ENCODE results near the gene MYH14.
A peak's percentile ranks its signal among the peaks of the same experiment; 100 is the strongest.
"Not testable (repeated sequence)": the region's sequence is repeated elsewhere in the genome, so short reads cannot be mapped to it uniquely, and the experiment has no call there.

The MYH14 gene

DNA sequence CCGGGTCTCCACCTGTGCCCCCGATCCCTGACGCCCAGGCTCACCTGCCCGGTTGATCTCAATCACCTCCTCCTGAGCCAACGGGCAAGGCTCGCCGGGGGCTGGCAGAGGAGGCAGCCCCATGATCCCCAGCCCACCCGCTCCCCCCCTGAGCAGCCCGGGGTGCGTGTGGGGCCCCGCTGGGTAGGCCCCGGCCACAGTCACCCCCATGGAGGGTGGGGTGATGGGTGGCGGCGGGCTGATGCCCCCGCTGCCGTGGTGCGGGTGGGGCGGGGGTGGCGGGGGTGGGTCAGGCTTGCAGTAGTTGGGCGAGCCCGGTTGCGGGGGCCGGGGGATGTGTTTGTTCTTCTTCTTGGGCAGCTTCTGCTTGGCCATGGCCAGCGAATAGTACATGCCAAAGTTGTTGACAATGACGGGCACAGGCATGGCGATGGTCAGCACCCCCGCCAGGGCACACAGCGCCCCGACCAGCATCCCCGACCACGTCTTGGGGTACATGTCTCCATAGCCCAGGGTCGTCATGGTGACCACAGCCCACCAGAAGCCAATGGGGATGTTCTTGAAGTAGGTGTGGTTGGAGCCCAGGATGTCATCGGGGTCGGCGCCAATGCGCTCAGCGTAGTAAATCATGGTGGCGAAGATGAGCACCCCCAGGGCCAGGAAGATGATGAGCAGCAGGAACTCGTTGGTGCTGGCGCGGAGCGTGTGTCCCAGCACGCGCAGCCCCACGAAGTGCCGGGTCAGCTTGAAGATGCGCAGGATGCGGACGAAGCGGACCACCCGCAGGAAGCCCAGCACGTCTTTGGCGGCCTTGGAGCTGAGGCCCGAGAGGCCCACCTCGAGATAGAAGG is 119.7 kb downstream of the MYH14 start:
- DNase-seq = no peak

DNA sequence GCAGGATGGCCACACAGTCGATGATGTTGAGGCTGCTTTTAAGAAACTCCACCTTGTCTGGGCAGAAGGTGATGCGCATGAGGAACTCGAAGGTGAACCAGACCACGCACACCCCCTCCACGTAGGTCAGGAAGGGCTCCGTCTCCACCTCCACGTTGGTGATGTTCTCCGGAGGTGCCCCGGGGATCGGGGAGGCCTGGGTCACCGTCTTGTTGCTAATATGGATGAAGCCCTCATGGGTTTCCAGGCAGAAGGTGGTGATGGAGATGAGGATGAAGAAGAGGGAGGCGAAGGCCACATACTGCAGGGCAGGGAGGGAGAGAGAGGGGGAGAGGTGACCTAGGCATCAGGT is 120.3 kb downstream of the MYH14 start:
- DNase-seq = no peak

DNA sequence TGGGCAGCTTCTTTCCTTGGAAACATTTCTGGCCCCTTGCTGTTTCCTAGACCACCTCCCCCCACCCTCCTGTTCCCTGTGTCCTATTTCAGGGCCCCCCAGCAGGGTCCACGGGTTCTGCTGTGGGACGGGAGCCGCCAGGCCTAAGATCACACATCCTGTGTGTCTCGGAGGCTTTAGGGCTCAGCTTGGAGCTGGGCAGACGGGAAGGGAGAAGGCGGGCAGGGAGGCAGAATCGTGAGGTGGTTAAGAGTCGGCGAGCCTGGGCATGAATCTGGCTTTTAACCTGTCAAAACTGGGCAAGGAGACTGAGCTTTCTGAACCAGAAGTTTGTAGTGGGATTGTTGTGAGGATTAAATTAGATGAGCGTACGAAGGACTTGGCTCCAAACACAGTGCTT is 120.9 kb downstream of the MYH14 start:
- DNase-seq = no peak

DNA sequence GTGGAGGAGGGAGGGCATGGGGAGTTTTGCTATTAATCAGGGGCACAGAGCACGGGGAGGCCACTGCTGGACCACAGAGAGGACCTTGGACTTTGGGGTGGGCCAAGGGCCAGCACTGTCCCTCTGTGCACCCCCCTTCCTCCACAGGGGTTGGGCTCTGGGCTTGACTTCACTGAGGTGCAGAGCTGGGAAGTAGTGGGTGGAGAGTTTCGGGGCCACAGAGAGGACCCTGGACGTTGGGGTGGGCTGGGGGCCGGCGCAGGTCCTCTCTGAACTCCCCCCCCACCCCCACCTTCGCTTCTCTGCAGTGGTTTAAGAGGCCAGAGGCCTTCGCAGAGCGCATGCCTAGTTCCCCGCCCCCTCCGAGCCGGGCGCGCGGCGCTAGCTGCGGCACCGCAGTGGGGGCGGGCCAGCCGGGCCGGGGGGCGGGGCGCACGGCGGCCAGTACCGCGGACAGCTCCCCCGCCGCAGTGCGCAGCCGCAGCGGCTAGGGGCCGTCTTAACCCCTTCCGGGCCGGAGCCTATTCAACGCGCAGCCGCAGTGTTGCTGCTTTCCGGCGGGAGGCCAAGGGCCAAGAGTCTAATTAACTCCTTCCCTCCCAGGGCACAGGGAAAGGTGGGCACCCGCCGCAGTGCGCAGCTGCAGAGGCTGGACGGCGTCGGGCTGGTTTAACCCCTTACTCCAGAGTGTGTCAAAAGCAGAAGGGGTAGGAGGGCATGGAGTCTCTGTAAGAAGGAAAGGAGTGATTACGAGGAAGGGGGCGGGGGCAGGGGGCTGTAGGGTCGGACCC is 122.1 kb downstream of the MYH14 start:
- peak; percentile 58 for DNase-seq

DNA sequence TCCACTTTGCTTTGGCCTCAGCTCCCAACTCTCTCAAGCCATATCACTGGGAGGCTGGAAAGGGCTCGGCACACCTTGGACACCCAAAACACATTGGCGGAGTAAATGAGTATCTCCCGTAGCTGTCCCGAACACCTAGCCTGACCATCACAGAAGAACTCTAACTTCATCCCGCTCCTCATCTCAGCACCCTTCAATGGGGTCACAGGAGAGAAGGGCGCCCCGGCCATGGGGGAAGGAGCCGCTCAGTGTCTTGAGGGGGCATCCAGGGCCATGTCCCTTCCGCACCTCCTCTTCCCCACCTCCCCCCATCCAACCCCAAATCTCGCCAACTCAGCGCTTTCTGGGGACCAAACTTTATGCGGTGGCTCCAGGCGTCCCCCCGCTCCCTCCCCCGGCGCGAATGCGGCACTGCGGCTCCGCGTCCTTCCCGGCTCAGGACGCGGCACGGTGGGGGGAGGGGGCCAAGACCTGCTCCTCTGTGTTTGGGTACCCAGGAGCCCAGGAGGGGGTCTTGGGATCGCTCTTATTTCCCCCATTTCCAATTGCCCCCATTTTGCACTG is 122.8 kb downstream of the MYH14 start:
- no peak for DNase-seq

DNA sequence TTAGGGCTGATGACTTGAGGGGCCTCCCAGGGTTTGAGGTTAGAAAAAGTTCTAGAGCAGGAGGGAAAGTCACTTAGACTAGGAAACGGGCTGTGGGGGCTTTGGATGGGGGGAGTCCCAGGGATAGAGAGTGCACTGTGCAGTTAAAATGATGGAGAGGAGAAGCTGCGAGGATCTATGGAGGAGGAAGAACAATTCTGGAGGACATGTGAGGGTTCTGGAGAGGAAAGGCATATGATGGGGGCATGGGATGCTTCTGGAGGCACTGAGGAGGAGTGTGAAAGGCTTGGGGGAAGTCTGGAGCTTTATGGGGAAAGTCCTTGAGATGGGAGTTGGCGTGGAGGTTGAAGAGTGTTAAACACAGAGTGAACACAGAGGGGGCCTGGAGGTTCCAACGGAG is 123.6 kb downstream of the MYH14 start:
- DNase-seq = no peak

DNA sequence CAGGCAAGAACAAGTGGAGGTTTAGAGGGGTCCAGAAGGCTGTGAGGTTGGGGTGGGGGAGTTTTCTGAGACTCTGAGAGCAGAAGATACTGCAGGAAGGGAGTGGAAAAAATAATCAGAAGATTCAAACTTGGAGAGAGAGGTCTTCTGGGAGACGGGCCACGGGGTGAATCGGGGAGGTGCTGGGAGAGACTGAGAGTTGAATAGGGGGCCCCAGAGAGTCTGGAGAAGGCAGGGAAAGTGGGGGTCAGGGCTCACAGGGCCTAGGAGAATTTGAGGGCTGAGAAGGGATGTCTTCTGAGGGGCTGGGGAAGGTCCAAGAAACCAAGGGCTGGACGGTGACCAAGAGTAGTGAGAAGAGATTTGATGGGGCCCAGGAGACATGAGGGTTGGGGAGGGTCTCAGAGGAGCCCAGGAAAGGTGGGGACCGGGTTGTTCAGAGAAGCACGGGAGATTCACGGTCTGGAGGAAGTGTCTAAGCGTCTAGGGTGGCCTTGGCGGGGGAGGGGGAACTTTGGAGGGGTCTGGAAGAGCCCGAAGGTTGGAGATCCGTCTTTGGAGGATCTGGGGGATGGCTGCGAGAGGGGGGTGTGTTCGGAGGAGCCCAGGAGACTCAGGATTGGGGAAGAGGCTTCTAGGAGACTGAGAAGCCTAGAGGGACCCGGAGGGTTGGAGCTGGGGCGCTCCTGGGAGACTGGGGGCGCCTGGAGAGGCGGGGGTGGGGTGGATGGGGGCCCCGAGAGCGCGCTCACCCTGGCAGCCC is 124.2 kb downstream of the MYH14 start:
- DNase-seq = no peak

DNA sequence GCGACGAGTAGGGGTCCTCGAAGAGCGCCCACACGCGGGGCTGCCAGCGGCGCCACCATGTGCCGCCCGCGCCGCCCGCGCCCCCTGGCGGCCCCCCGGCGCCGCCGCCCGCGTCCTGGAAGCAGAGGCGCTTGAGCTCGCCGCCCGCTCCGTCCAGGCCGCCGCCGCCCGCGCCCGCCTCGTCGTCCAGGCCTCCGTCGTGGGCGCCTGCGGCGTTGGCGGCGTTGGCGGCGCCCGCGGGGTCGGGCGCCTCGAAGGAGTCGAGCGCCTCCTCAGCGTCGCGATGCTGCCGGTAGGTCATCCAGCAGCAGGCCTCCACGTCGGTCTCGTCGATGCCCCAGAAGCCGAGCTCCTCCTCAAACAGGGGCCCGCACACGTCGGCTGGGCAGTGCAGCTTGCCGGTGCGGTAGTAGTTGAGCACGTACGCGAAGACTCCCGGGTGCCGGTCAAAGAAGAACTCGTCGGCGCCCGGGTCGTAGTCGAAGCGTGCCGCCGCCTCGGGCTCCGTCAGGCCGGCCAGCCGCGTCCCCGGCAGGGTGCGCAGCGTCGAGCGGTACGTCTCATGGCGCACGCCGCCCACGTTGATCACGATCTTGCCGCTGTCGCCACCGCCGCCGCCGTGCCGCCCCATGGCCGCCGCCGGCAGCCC is 124.9 kb downstream of the MYH14 start:
- no peak for DNase-seq

DNA sequence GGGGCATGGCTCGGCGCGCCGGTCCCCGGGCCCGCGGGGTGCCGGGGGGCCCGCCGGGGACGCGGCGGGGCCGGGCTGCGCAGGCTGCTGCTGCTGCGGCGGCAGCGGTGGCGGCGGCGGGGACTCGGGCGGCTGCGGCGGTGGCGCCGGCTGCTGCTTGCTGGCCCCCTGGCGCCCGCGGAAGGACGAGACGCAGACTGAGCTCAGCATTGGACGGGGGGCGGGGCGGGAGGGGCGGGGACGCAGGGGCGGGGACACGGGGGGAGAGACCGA is 125.4 kb downstream of the MYH14 start:
- no peak for DNase-seq

DNA sequence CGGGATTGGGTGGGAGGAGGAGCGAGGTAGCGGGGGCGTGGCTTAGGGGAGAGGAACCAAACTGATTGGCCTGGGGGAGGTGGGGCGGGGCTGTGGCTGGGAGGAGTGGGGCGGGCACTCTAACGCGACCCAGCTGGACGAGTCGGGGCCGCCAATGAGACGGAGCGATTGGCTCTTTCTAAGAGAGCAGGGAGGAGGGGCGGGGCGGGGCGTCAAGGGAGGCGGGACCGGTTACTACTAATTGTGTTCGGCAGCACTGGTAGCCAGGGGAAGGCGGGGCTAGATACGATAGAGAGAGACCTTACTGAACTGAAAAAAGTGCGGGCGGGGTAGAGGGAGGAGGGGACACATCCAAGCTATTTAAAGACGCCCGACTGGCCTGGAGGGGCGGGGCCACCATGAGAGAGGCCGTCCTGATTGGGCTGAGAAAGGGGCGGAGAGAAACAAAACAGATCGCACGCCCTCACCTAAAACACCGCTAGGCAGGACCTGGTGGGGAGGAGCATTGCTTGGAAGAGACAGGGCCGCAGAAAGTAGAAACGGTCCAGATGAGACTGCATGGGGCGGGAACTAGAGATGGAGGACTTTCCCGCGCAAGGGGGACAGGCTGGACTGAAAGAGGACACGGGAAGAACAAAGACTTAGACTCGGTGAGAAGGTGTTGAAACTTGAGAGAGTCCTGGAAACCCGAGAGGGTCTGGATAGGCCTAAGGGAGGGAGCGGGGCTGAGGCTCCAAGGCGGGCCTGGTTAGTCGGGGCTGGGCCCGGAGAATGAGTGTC is 125.9 kb downstream of the MYH14 start, which contains the start of gene KCNC3:
Gene KCNC3, minus strand, starts transcription at position 232 of the 780 bp plus-strand sequence. CDS start 295 bp downstream, outside the sequence.
- DNase-seq = peak; percentile 90

DNA sequence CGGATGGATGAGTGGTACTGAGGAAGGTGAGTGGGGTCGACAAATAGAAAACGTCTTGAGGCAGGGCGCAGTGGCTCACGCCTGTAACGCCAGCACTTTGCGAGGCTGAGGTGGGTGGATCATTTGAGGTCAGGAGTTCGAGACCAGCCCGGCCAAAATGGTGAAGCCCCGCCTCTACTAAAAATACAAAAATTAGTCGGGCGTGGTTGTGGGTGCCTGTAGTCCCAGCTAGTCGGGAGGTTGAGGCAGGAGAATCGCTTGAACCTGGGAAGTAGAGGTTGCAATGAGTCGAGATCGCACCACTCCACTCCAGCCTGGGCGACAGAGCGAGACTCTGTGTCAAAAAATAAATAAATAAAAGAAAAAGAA is 126.5 kb downstream of the MYH14 start:
- not testable (repeated sequence) for DNase-seq

DNA sequence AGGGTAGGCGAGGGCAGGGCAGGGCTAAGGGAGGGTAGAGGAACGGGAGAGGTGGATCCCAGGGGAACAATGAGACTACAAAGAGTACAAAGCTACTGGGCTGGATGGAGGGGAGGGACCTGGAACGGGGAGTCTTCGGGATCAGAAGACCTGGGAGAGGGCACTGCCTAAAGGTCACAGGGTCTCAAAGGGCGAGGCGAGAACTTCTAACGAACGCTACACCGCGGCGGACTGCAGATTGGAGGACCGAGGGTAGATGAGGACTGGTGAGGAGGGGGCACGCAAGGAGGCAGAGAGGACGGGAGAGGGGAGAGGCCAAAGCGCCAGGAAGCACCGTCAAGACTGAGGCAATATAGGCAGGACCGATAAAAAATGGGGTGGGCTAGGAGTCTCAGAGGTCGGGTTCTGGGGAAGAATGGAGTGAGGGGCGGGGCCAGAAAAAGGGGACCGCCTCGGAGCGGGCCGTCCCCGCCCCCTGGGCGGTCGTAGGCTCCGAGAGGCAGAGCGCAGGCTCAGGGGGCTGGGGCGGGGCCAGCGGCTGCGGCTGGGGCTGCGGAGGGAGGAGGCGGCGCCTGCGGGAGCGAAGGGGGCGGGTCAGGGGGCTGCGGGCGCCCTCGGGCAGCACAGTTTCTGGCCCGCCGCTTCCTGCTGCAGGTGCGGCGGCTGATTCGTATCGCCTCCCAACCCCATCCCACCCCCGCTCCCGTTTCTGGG is 127.1 kb downstream of the MYH14 start:
- DNase-seq = peak; percentile 75

DNA sequence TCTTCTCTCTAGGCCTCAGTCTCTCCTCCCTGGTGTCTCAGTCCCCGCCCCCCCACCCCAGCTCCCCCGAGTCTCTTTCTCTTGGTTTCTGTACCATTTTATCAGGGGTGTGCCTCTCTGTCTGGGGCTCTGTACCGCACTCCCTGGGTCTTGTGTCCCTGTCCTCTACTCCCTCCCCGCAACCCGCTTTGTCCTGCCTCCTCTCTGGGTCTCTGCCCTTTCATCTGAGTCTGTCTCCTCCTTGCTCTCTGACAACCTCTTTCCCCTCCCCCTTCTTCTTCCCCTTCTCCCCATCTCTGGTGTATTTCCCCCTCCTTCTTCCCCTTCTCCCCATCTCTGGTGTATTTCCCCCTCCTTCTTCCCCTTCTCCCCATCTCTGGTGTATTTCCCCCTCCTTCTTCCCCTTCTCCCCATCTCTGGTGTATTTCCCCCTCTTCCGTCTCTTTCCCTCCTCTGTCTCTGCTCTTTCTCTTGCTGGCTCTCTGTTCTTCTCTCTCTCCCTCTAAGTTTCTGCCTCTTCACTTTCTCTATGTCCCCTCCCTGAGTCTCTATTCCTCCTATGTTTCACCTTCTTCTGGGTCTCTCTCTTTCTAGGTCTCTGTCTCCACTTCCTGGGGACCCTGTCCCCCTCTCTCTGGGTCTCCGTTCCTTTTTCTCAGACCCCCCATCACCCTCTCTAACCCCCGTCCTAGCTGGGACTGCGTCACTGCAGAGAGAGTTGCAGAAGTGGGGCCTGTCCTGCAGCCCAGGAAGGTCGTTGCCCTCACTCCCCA is 128.0 kb downstream of the MYH14 start:
- DNase-seq = no peak

DNA sequence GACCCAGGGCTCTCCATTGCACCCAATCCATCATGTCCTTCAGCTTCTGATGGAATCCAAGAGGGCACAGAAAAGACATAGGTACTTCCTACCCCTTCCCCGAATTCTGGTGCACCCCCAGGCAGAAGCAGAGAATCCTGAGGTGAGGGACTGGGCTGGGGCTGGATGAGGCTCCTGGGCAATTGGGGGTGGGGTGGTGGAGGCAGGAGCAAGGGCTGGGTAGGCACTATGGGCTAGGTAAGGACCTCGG is 128.5 kb downstream of the MYH14 start:
- no peak for DNase-seq

DNA sequence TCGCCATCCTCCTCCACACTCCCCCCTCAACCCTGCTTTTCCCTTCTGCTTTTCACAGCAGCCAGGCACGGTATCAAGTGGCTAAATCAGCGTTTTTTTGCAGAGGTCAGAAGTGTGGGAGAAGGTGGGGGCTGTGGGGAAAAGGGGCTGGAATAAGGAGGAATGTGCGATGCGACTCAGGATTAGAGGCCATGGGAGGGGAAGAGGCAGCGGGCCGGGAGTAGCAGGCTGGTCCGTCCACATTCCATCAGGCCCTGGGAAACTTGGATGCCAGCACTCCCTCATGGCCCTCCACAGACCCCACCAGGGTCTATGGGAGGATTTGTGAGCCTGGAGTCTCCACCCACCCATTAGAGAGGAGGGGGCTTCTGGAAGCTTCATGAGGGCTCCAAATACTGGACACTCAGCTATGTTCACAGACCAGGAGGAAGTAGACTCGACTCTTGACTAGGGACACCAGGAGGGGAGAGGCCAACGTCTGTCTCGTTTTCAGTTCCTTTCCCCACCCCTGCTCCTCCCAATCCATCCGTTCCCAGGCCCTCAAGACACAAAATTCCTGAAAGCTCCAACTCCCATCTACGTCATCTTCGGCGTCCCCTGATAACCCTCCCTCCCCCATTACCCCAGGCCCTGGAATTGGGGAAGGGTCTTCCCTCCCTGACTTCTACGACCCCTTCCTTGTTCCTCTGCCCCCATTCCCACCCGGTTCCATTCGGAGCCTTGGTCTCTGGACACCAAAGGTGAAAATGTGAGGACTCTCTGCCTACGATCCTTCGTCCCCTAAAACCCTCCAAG is 129.0 kb downstream of the MYH14 start:
- DNase-seq = no peak

DNA sequence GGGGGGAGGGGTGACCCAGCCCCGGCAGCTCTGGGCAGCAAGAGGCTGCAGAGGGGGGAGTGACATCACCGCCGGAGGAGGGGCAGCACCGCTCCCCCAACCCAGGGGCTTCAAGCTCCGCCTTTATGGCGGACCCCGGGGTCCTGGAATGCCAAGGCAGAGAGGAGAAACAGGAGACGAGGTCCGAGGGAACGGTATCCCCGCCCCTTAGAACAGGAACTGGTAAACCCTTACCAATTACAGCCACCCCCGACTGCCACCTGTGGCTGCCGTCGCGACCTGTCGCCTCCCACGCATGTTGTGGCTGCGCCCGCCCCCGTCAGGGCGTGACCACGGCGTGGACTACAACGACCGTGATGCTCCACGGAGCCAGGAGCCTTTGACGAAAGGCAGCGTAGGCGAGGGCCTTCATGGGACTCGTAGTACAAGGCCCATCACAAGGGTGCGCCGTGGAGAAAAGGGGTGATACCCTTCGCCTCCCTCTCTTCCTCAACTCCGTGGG is 129.9 kb downstream of the MYH14 start:
- DNase-seq = peak; percentile 91

DNA sequence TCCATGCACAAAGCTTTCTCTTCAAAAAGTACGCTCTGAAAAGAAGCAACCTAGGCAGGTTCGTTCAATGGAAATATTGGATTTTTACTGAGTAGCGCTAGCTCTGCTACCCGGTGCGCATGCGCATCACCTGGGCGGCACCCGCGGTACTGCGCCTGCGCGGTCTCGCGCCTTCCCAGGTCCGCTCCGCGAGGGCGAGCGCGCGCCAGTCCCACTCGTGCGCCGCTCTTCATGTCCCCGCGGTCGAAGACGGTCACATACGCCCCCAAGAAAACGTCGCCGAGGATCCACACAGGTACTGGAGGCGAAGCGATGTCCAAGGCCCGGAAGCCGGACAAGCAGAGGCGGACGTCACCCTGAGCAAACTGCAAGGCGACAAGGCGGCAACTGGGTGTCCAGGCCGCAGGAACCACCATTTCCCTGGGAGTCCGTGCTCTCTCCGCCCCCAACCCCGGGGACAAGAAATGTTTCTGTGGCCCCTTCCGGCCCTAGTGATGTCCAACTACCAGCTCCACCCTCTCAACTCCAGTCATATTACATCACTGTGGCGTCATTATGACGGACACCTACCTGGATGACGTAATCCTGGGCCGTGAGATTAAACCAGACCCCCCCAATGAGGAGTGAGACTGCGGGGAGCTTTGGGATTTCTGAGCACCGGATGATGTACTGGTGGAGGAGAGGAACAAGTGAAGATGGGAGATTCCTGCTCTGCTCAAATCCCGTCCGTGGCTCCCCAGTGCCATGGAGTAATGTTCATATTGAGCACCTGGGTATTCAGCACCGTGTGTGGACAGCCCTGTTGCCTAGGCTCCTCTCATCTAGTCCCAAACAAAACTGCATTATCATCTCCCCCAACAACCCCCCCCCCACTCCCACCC is 130.6 kb downstream of the MYH14 start:
- DNase-seq = peak; percentile 80

DNA sequence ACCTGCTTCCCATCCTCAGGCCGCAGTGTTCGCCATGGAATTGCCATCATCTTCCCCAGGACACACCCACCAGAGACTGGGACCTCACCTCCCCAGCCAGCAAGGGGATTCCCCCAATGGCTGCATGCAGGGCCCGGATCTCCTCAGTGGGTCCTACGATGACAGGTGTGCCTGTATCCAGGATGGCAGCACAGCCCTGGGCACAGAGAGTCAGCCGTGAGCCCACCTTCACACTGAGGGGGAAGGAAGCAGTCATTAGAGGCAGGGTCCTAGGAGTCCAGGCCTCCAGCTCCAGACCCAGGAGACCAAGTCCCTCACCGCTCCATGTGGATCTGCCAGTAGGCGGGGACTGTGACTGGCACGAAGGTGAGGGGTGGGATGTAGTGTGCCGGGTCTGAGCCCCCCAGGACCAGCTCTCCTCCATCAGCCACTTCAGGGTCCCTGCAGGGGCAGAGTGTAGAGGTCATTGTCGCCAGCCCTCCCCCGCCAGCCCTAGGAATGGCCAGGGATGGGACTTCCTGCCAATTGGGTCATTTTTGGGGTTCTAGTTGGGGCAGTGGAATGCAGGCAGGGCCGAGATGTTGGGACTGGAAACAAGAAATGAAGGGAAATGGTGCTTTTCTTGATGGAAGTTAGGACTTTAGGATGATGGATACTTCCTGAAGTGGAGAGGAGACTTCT is 131.5 kb downstream of the MYH14 start:
- no peak for DNase-seq

Measured in activated CD4-positive, alpha-beta T cell treated with anti-CD3 and anti-CD28 coated beads for 1 hour (primary cell).